HT1080 (cell line): ENCODE results near the gene WDR4. TPM values are rescaled to one million over a fixed set of nuclear protein-coding genes. Genes with fewer than 3 reads are reported as not detected.
"Not testable (repeated sequence)": the region's sequence is repeated elsewhere in the genome, so short reads cannot be mapped to it uniquely, and the experiment has no call there.

ENCODE experiments used
- DNase-seq: peaks from one replicate; pipeline ENCODE4 v3.0.0-alpha.2; 2015; ENCODE audit warnings: low read depth
- polyA plus RNA-seq, 2 experiments: library from polyadenylated mRNA; depleted of rRNA; stranded (reverse); fragments of >200 nt; gene quantifications; 2 replicates each; pipeline ENCODE4 v1.2.3, GENCODE V29; 2015
- total RNA-seq: library from RNA; depleted of rRNA; stranded (reverse); fragments of >200 nt; shearing (Covaris generic); gene quantifications from 2 replicates; pipeline ENCODE4 v1.2.3, GENCODE V29; 2014; rRNA removed

The WDR4 gene
- total RNA-seq: 24.7 and 31.5 TPM in 2 replicates
- 21.4 and 25.5 TPM in 2 replicates for polyA plus RNA-seq (2015; cell fraction: cytosol; rRNA removed)
- polyA plus RNA-seq (2015; cell fraction: nucleus; rRNA removed): 38.9 and 50.1 TPM in 2 replicates

DNA sequence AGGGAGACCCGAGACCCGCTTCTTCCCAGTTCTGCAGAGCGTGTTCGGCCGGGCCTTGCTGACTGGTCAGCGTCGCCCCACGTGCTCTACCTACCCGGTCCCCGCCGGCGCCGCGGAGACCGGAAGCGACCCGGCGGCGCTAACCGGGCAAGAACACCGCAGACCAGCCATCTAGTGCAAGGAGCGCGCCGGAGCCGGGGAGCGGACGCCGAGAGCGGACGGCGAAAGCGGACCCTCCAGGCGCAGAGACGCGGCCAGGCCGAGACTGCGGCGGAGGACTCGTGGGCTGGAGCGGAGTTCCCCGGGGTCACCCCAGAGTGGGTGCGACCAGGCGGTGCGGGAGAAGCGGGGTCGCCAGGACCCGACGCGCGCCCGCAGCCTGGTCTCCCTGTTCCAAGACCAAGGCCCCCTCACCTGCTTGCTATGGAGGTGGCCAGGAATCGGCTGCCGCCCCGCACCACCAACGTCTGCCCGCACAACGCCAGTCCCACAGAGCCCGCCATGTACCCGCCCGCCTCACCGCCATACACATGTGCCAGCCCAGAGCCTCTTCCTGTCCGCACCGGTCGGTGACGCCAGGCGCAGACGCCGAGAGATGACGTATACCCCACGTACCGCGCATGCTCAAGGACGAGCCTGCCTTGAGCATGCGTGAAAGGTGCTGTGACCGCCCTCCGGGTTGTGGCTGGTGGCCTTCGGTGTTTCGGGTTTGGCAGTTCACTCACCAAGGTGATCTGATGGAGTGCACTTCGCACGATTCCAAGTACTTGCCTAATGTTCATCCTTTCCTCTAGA lies at the start of gene WDR4:
Gene WDR4, minus strand, starts transcription at position 547 of the 795 bp plus-strand sequence. Its CDS starts 44 bp downstream, at position 503.
- DNase-seq: peak; percentile 95

DNA sequence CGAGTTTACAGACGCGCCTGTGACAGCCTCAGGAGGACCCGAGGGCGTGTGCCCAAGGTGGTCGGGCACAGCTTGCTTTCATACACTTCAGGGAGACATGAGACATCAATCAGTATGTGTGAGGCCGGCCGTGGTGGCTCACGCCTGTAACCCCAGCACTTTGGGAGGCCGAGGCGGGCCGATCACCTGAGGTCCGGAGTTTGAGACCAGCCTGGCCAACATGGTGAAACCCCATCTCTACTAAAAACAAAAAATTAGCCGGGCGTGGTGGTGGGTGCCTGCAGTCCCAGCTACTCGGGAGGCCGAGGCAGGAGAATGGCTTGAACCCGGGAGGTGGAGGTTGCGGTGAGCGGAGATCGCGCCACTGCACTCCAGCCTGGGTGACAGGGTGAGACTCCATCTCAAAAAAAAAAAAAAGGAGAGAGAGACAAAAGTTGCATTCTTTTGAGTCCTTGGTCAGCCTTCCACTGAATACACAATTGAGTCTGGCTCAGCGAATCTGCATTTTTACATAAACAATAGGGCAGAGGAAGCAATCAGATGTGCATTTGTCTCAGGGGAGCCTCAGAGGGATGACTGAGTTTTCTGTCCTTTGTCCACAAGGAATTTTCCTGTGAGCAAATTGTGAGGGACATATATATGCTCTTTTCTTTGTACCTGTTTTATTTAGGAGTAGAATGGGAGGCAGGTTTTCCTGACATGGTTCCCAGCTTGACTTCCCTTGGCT lies 48.3 kb upstream of the WDR4 start:
- DNase-seq: not testable (repeated sequence)

GRCh38 chr21:42925114-42925926 lies 46.0 kb upstream of the WDR4 start, which contains the start of gene ERVH48-1:
Gene ERVH48-1 (minus strand): TSS chr21:42925630. CDS start chr21:42919006, 6,624 bp downstream.
- no peak for DNase-seq

DNA sequence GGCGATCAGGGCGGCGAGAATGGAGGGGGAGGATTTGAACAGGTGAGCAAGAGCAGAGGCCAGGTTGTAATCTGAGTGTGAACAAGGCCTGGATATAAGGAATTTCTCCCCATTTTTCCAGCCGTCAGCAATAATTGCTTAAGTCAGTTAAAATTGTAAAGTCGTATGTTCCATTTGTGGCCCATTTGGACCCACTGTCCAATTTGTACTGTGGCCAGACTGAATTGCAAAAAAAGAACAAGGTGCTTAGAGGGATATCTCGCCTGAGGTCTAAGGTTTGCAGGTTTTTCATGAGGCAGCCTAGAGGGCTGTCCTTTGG lies 45.1 kb upstream of the WDR4 start:
- no peak for DNase-seq

DNA sequence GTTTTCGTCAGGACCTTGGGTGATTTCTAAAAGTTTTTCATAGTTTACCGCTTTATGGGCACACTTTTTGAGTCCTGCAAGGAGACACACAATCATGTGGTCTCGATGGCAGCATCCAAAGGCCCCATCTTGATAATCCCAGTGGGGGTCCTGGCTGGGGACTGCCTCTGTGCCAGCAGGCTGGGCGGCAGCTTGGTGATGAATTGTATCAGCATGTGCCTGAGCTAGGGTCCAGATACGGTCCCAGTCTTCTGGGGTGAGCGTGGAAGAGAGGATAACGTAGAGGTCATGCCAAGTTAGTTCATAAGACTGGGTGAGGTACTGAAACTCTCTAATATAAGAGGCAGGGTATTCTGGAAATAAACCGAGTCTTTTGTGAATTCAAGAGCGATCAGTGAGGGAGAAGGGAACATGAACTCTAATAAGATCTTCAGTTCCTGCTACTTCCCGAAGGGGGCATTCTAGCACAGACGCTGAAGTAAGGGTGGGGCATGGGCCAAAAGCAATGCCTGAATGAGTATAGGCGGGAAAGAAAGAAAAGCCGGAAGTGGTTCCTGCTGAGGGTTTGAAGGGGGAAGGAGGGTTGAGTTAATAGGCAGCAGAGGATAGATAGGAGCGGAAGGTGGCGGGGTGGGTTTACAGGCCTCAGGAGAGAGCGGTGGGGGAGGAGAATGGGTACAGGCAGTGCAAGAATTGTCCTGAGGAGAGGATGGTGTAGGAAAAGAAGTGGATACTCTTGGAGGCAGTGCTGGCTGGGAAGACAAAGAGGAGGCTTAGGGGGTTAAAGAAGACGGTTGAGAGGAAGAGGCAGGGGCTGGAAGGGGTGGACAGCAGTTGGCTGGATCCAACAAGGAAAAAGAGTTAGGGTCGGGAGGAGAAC lies 44.5 kb upstream of the WDR4 start:
- peak; percentile 89 for DNase-seq

GRCh38 chr21:42922918-42923317 lies 43.6 kb upstream of the WDR4 start:
- no peak for DNase-seq

- DNase-seq: no peak
Measured at GRCh38 chr21:42921927-42922326, 42.6 kb upstream of the WDR4 start.

GRCh38 chr21:42918291-42918690 lies 39.0 kb upstream of the WDR4 start:
- no peak for DNase-seq

DNA sequence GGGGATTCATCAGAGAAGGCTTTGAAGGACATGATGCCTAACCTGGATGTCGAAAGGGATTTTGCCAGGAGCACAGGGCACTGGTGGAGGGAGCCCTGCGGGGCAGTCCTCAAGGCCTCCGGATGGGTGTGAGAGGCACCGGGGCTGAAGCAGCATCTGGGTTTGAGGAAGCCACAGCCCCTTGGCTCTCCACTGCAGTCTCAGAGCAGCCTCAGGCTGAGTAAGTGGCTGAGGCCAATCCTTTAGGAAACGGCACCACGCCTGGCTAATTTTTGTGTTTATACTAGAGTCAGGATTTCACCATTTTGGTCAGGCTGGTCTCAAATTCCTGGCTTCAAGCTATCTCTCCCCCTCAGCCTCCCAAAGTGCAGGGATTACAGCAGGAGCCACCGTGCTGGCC lies 34.1 kb upstream of the WDR4 start:
- DNase-seq: no peak

GRCh38 chr21:42911920-42912319 lies 32.6 kb upstream of the WDR4 start:
- DNase-seq: not testable (repeated sequence)

DNA sequence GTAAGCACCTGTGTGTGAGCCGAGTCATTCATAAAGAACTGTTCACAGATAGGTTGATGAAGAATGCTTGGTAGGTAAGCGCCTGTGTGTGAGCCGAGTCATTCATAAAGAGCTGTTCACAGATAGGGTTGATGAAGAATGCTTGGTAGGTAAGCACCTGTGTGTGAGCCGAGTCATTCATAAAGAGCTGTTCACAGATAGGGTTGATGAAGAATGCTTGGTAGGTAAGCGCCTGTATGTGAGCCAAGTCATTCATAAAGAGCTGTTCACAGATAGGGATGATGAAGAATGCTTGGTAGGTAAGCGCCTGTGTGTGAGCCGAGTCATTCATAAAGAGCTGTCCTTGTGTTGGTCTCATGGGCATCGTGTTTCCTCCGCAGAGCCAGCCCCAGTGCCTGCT lies 29.1 kb upstream of the WDR4 start:
- not testable (repeated sequence) for DNase-seq

DNA sequence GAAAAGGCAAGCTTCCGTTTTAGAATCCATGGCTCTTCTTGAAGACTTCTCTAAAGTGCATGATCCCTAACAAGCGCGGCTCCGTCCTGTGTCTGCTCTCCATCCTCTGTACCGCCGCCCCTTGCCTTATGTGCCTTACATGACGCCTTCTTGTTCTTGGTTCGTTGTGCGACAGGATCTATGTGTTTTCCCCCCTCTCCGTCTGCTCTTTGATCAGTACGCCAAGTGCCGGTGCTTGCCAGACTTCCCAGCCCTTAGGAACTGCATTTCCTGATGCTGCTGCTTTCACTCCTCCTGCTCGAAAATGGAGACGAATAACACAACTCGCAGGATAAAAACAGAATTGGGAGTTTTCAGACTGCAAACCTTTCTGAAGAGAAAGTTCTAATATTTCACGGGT lies 26.9 kb upstream of the WDR4 start:
- DNase-seq: no peak

DNA sequence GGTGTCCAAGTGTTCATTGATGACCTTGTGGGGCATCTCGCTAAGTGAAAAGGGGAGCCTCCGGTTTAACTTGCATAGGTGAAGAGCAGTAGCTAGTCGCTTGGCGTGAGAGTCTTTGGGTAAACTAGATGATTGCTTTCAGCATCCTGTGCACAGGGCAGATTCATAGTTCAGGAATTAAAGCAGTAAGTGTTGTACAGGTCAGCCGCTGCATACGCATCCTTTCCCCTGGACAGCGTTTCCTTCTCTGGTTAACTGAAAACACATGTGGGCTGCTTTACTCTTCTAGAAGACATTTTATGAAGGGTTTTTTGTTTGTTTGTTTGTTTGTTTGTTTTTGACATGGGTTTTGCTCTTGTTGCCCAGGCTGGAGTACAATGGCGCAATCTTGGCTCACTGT lies 25.9 kb upstream of the WDR4 start:
- DNase-seq: no peak

- DNase-seq: no peak
Measured at GRCh38 chr21:42903817-42904216, 24.5 kb upstream of the WDR4 start.

DNA sequence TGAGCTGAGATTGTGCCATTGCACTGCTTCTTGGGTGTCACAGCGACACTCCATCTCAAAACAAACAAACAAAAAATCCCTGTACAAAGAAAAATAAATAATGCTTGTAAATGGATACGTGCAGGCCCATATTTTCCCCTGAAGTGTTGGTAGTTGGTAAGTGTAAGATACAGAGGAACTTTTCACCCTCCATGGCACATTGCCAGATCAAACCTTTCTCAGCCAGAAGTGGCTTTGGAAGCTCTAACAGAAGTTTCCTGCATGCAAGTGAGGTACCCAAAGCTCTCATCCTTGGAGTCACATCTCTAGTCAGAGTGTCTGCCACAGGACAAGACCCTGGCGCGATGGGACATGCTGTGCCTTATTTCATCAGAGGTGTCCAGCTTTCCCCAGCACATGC lies 21.1 kb upstream of the WDR4 start:
- no peak for DNase-seq

DNA sequence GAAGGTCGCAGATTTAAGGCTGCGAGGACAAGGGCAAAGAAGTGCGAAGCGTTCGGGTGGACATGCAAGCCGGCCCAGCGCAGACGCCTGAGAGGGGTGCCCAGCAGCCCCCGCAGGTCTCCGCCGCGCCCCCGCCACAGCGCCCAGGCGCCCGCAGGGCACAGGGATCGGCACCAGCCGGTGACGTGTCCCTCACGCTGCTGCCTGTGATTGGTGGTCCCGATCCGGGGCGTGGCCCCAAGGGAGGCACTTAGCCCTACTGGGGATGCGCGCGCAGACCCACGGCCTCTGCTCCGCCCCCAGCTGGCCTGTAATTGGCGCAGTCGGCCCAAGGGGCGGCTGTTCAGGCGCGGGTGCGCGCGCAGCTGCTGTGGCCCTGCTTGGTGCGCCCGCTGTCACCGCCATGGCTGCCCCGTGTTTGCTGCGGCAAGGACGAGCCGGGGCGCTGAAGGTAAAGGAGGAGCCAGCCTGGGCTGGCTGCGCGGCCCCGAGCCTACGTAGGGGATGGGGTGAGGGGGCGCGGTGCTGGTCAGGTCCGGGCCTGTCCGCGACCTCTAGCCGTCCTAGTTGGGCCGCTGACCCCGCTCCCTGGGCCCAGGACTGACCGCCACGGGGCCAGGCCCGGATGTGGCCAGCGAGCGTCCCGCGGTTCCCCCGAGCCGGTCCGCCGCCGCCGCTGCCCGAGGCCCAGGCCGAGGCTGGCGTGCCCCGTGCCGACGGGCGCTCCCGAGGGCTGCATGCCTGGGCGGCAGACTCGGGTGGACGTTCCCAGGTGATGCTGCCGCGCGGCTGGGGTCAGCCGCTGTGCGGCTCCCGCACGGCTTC lies 13.8 kb upstream of the WDR4 start, which contains the start of gene NDUFV3:
Gene NDUFV3, plus strand, starts transcription at position 379 of the 825 bp plus-strand sequence. Its CDS starts 25 bp downstream, at position 404.
- DNase-seq: peak; percentile 98

GRCh38 chr21:42892582-42892930 lies 13.2 kb upstream of the WDR4 start:
- no peak for DNase-seq

GRCh38 chr21:42887326-42887725 lies 8.0 kb upstream of the WDR4 start:
- no peak for DNase-seq

- DNase-seq: no peak
Measured at GRCh38 chr21:42883921-42884320, 4.6 kb upstream of the WDR4 start.

DNA sequence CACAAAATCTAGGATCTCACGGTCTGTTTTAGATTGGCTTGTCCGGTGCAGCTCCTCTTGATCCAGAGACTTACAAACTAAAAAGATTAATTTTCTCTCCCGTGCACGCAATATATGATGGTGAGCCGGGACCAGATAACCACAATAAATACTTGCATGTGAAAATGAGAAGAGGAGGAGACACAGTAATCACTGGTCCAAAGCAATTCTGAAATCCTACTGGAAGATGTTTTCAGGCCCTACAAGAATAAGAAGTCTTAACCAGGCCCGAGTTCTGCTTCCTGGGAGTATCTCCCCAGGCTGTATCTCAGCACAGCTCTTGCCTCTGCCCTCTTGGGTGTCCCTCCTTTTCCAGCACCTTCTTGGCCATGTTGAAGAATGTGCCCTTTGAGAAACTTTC lies 1.0 kb upstream of the WDR4 start:
- DNase-seq: no peak
